HCT116 (cell line): ENCODE results near the gene MUC6. TPM values are rescaled to one million over a fixed set of nuclear protein-coding genes. Genes with fewer than 3 reads are reported as not detected.

Source experiments
- ATAC-seq: fragments of 200-7000 bp; cut with Tn5 transposase; 2 replicates; pipeline ENCODE4 v1.9.1; 2020; ENCODE audit warnings: mild to moderate bottlenecking, moderate library complexity
- BruUV-seq: library from RNA; stranded (reverse); fragments of 400-500 nt; replicated peaks from 2 replicates; lab custom pipeline; 2021; lab: Mats Ljungman, UMichigan
- CTCF ChIA-PET: fragments of 300-600 bp; sonication (Branson Sonifier 250); formaldehyde crosslinking; loops from one replicate; lab custom pipeline; 2021; ENCODE audit warnings: antibody characterized with exemption; lab: Charles Lee
- POLR2A ChIA-PET: fragments of 300-600, 350-600 bp; sonication (Branson Sonifier 250); formaldehyde crosslinking; loops from one replicate; lab custom pipeline; 2021; ENCODE audit warnings: antibody characterized with exemption; lab: Charles Lee
- RAD21 ChIA-PET, 2 experiments: fragments of 300-600 bp; sonication (Branson Sonifier 250); formaldehyde crosslinking; loops; one replicate each; lab custom pipeline; 2023; ENCODE audit warnings: low total read pairs in 2 of 2; ENCODE audit not compliant: uncharacterized antibody in 2 of 2, unreplicated experiment in 2 of 2, low non-redundant PET in 1 of 2; lab: Charles Lee
- DNase-seq: peaks from one replicate; pipeline ENCODE4 v3.0.0-alpha.2; 2010; ENCODE audit warnings: low read depth, low spot score
- H2AFZ ChIP-seq: fragments of 200-600 bp; shearing (Covaris generic), sonication (generic); 2 replicates; pipeline ENCODE4 v1.6.1; 2017; ENCODE audit warnings: low read depth, mixed run types, mixed read lengths, antibody characterized with exemption, low read length; ENCODE audit not compliant: poor library complexity, severe bottlenecking
- H3K27ac ChIP-seq: 2 replicates; pipeline ENCODE4 v1.5.1; 2012; ENCODE audit warnings: low read depth, low read length
- H3K27me3 ChIP-seq: fragments of 200-600 bp; sonication (generic); 2 replicates; pipeline ENCODE4 v1.6.1; 2016; ENCODE audit warnings: mixed run types, low read length, mixed read lengths; ENCODE audit not compliant: insufficient read depth
- H3K36me3 ChIP-seq, 2 experiments: fragments of 200-500 bp in 1 of 2; fragments of 200-600 bp in 1 of 2; sonication (Bioruptor generic) in 1 of 2; sonication (generic) in 1 of 2; 2 replicates each; pipeline versions ENCODE4 v1.5.1 to v1.6.1; 2014 to 2016; ENCODE audit warnings: low read length in 2 of 2, inconsistent platforms in 1 of 2, mixed read lengths in 1 of 2, mixed run types in 1 of 2; ENCODE audit not compliant: insufficient read depth in 2 of 2, control insufficient read depth in 1 of 2
- H3K4me1 ChIP-seq, 2 experiments: fragments of 200-600 bp in 1 of 2; sonication (generic) in 1 of 2; 2 replicates each; pipeline versions ENCODE4 v1.5.1 to v1.6.1; 2012 to 2017; ENCODE audit warnings: low read length in 2 of 2, inconsistent platforms in 1 of 2, mild to moderate bottlenecking in 1 of 2, mixed read lengths in 1 of 2, mixed run types in 1 of 2, moderate library complexity in 1 of 2; ENCODE audit not compliant: insufficient read depth in 2 of 2, control insufficient read depth in 1 of 2
- H3K4me2 ChIP-seq: fragments of 200-600 bp; sonication (generic); 2 replicates; pipeline ENCODE4 v1.6.1; 2017; ENCODE audit warnings: mixed run types, low read length, mixed read lengths
- H3K4me3 ChIP-seq, 2 experiments: fragments of 200-600 bp in 1 of 2; sonication (generic) in 1 of 2; replicated peaks in 1 of 2; 2 replicates each; pipeline ENCODE4 v1.5.1; 2011 to 2016; ENCODE audit warnings: low read length in 2 of 2, control low read depth in 1 of 2, low read depth in 1 of 2, mild to moderate bottlenecking in 1 of 2, mixed read lengths in 1 of 2, mixed run types in 1 of 2
- H3K79me2 ChIP-seq: fragments of 200-600 bp; sonication (generic); 2 replicates; pipeline ENCODE4 v1.6.1; 2017; ENCODE audit warnings: mild to moderate bottlenecking, mixed run types, low read length, moderate library complexity, mixed read lengths; ENCODE audit not compliant: insufficient read depth
- H3K9ac ChIP-seq: fragments of 200-600 bp; sonication (generic); 2 replicates; pipeline ENCODE4 v1.6.1; 2016; ENCODE audit warnings: low read length, mixed read lengths
- H3K9me2 ChIP-seq: fragments of 200-600 bp; sonication (generic), shearing (Covaris generic); 2 replicates; pipeline ENCODE4 v1.6.1; 2017; ENCODE audit warnings: mixed run types, mild to moderate bottlenecking, moderate library complexity; ENCODE audit not compliant: insufficient read depth
- H3K9me3 ChIP-seq, 2 experiments: fragments of 200-500 bp in 1 of 2; fragments of 200-600 bp in 1 of 2; sonication (Bioruptor generic) in 1 of 2; sonication (generic) in 1 of 2; 2 replicates each; pipeline ENCODE4 v1.6.1; 2014 to 2017; ENCODE audit warnings: low read length in 2 of 2, mixed read lengths in 2 of 2, inconsistent platforms in 1 of 2, low read depth in 1 of 2, mild to moderate bottlenecking in 1 of 2, mixed run types in 1 of 2, moderate library complexity in 1 of 2; ENCODE audit not compliant: control insufficient read depth in 1 of 2, insufficient read depth in 1 of 2
- H4K20me1 ChIP-seq: fragments of 200-600 bp; sonication (generic), shearing (Covaris generic); 2 replicates; pipeline ENCODE4 v1.6.1; 2017; ENCODE audit warnings: mixed run types, mild to moderate bottlenecking, moderate library complexity; ENCODE audit not compliant: insufficient read depth
- ATF3 ChIP-seq: IDR thresholded peaks from 2 replicates; pipeline ENCODE4 v1.6.1; 2012
- CBX3 ChIP-seq: IDR thresholded peaks from 2 replicates; pipeline ENCODE4 v1.6.1; 2012; ENCODE audit warnings: low read depth
- CEBPB ChIP-seq: IDR thresholded peaks from 2 replicates; pipeline ENCODE4 v1.6.1; 2012; ENCODE audit warnings: low read depth
- EGR1 ChIP-seq: IDR thresholded peaks from 2 replicates; pipeline ENCODE4 v1.6.1; 2012; ENCODE audit warnings: low read depth
- ELF1 ChIP-seq: IDR thresholded peaks from 2 replicates; pipeline ENCODE4 v1.6.1; 2012; ENCODE audit warnings: low read depth, borderline replicate concordance
- EZH2 ChIP-seq: fragments of 200-600 bp; sonication (generic); IDR thresholded peaks from 2 replicates; pipeline ENCODE4 v1.6.1; 2017; ENCODE audit warnings: antibody characterized with exemption, mixed run types
- EZH2phosphoT487 ChIP-seq: fragments of 200-600 bp; IDR thresholded peaks from 2 replicates; pipeline ENCODE4 v1.6.1; 2018; ENCODE audit warnings: antibody characterized with exemption, borderline replicate concordance
- FOSL1 ChIP-seq: IDR thresholded peaks from 2 replicates; pipeline ENCODE4 v1.6.1; 2012; ENCODE audit warnings: low read depth
- POLR2AphosphoS5 ChIP-seq: IDR thresholded peaks from 2 replicates; pipeline ENCODE4 v1.6.1; 2011; ENCODE audit warnings: mild to moderate bottlenecking, low read depth, low read length, moderate library complexity
- REST ChIP-seq: IDR thresholded peaks from 2 replicates; pipeline ENCODE4 v1.6.1; 2012; ENCODE audit warnings: low read depth
- SIN3A ChIP-seq: IDR thresholded peaks from 2 replicates; pipeline ENCODE4 v1.6.1; 2012; ENCODE audit warnings: low read depth
- SP1 ChIP-seq: IDR thresholded peaks from 2 replicates; pipeline ENCODE4 v1.6.1; 2012; ENCODE audit warnings: low read depth
- SRF ChIP-seq: IDR thresholded peaks from 2 replicates; pipeline ENCODE4 v1.6.1; 2012; ENCODE audit warnings: low read depth
- YY1 ChIP-seq: IDR thresholded peaks from 2 replicates; pipeline ENCODE4 v1.6.1; 2011; ENCODE audit warnings: low read length, low read depth, moderate library complexity, mild to moderate bottlenecking; ENCODE audit not compliant: insufficient replicate concordance; ENCODE audit errors: extremely low read depth
- ZFX ChIP-seq: fragments of 450-650 bp; IDR thresholded peaks from 2 replicates; pipeline ENCODE4 v1.6.1; 2017
- intact Hi-C: fragments of 100-400 bp; cut with micrococcal nuclease; formaldehyde crosslinking; loops from 2 replicates; pipeline ENCODE4 v1.10.0; 2022
- total RNA-seq: library from RNA; stranded (reverse); gene quantifications from one replicate; pipeline ENCODE4 v1.2.1, GENCODE V29; 2021; ENCODE audit not compliant: unreplicated experiment
- TF ChIP-seq, protein P1 (sequence below), 3 experiments: fragments of 200-600 bp in 1 of 3; sonication (generic) in 1 of 3; IDR thresholded peaks in 2 of 3; conservative IDR thresholded peaks in 1 of 3; 2 replicates each; pipeline ENCODE4 v1.5.1; 2012 to 2017; ENCODE audit warnings: low read depth in 2 of 3, low read length in 2 of 3, antibody characterized with exemption in 1 of 3, borderline replicate concordance in 1 of 3, control low read depth in 1 of 3, mild to moderate bottlenecking in 1 of 3, mixed read lengths in 1 of 3, mixed run types in 1 of 3, moderate library complexity in 1 of 3; ENCODE audit not compliant: insufficient read depth in 1 of 3
- TF ChIP-seq, protein P2 (sequence below): IDR thresholded peaks from 2 replicates; pipeline ENCODE4 v1.6.1; 2011; ENCODE audit warnings: mild to moderate bottlenecking, low read length, moderate library complexity; ENCODE audit not compliant: insufficient replicate concordance; ENCODE audit errors: extremely low read depth

MUC6 gene
- total RNA-seq, 1 experiment from 2014 or later: 0.02 TPM

GRCh38 chr11:1031121-1031899, 5.2 kb downstream of the MUC6 start:
- Histone ChIP-seq H3K4me3 (no peak overlapping the region), H4K20me1 (no peaks in the 10 kb centered on the region), H3K27me3 (no peaks in the 10 kb centered on the region)
- TF ChIP-seq POLR2AphosphoS5 (no peak), YY1 (no peak), CEBPB (no peak), SRF (no peak), ZFX (no peak), SP1 (no peak), EGR1 (no peak), EZH2 (no peak), ELF1 (no peak), ATF3 (no peak), EZH2phosphoT487 (no peak), CBX3 (no peak), FOSL1 (no peak), SIN3A (no peak), REST (no peak)
- TF ChIP-seq, protein P1, sequence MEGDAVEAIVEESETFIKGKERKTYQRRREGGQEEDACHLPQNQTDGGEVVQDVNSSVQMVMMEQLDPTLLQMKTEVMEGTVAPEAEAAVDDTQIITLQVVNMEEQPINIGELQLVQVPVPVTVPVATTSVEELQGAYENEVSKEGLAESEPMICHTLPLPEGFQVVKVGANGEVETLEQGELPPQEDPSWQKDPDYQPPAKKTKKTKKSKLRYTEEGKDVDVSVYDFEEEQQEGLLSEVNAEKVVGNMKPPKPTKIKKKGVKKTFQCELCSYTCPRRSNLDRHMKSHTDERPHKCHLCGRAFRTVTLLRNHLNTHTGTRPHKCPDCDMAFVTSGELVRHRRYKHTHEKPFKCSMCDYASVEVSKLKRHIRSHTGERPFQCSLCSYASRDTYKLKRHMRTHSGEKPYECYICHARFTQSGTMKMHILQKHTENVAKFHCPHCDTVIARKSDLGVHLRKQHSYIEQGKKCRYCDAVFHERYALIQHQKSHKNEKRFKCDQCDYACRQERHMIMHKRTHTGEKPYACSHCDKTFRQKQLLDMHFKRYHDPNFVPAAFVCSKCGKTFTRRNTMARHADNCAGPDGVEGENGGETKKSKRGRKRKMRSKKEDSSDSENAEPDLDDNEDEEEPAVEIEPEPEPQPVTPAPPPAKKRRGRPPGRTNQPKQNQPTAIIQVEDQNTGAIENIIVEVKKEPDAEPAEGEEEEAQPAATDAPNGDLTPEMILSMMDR (IDR thresholded peaks at IDR 0.05 in 2 of 3, conservative IDR thresholded peaks at IDR 0.05 in 1 of 3; ENCODE audit: borderline replicate concordance in 1 of 3, insufficient read depth in 1 of 3, low read depth in 2 of 3, low read length in 2 of 3): no peak
- TF ChIP-seq, protein P2, sequence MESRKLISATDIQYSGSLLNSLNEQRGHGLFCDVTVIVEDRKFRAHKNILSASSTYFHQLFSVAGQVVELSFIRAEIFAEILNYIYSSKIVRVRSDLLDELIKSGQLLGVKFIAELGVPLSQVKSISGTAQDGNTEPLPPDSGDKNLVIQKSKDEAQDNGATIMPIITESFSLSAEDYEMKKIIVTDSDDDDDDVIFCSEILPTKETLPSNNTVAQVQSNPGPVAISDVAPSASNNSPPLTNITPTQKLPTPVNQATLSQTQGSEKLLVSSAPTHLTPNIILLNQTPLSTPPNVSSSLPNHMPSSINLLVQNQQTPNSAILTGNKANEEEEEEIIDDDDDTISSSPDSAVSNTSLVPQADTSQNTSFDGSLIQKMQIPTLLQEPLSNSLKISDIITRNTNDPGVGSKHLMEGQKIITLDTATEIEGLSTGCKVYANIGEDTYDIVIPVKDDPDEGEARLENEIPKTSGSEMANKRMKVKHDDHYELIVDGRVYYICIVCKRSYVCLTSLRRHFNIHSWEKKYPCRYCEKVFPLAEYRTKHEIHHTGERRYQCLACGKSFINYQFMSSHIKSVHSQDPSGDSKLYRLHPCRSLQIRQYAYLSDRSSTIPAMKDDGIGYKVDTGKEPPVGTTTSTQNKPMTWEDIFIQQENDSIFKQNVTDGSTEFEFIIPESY: no peak
- TF ChIP-seq, all 23 proteins: peak for 0
- ChIA-PET CTCF (no interaction called here), POLR2A (no interaction called here), RAD21 (no interaction called here)
- Histone ChIP-seq H3K9me3 (no peaks in the 10 kb centered on the region; a peak in 1 of 4 replicates), H3K4me2 (no peak overlapping the region), H3K27ac (no peak overlapping the region), H3K79me2 (no peaks in the 10 kb centered on the region), H3K4me1 (no peaks in the 10 kb centered on the region), H3K36me3 (no peaks in the 10 kb centered on the region), H3K9me2 (no peaks in the 10 kb centered on the region), H3K9ac (no peak overlapping the region), H2AFZ (no peak overlapping the region)
- DNase-seq (no peak), ATAC-seq (no peak)
- no TSS peak for BruUV-seq
- intact Hi-C loops: no loop called here
